Panc1 (cell line): ENCODE measurements around the gene UGT1A8. TPM values are rescaled to one million over a fixed set of nuclear protein-coding genes. Genes with fewer than 3 reads are reported as not detected.

ENCODE experiments used
- ATAC-seq: fragments of 200-7000 bp; cut with Tn5 transposase; 2 replicates; pipeline ENCODE4 v1.9.1; 2020; ENCODE audit warnings: mild to moderate bottlenecking, moderate library complexity
- BruUV-seq: library from RNA; stranded (reverse); fragments of 400-500 nt; replicated peaks from 2 replicates; lab custom pipeline; 2021; lab: Mats Ljungman, UMichigan
- CTCF ChIA-PET: fragments of 300-600 bp; sonication (Branson Sonifier 250); formaldehyde crosslinking; loops from one replicate; lab custom pipeline; 2022; ENCODE audit warnings: antibody characterized with exemption; lab: Charles Lee
- POLR2A ChIA-PET: fragments of 300-600 bp; sonication (Branson Sonifier 250); formaldehyde crosslinking; loops from one replicate; lab custom pipeline; 2022; ENCODE audit warnings: antibody characterized with exemption; lab: Charles Lee
- DNase-seq: peaks from one replicate; pipeline ENCODE4 v3.0.0-alpha.2; 2010; ENCODE audit warnings: low read depth, low spot score
- H3K27ac ChIP-seq: 2 replicates; pipeline ENCODE4 v1.5.1; 2011; ENCODE audit warnings: mild to moderate bottlenecking, low read length, inconsistent platforms
- H3K27me3 ChIP-seq: fragments of 200-500 bp; sonication (Bioruptor generic); 2 replicates; pipeline ENCODE4 v1.6.0; 2014; ENCODE audit warnings: low read length, inconsistent platforms; ENCODE audit not compliant: control insufficient read depth, insufficient read depth
- H3K36me3 ChIP-seq: fragments of 200-500 bp; sonication (Bioruptor generic); 2 replicates; pipeline ENCODE4 v1.5.1; 2014; ENCODE audit warnings: inconsistent platforms, mild to moderate bottlenecking, low read length, moderate library complexity; ENCODE audit not compliant: control insufficient read depth, insufficient read depth
- H3K4me1 ChIP-seq: 2 replicates; pipeline ENCODE4 v1.5.1; 2011; ENCODE audit warnings: inconsistent platforms, mild to moderate bottlenecking, low read length, moderate library complexity; ENCODE audit not compliant: control insufficient read depth, insufficient read depth
- H3K4me3 ChIP-seq, 2 experiments: 2 replicates each; pipeline ENCODE4 v1.5.1; 2011 to 2012; ENCODE audit warnings: low read depth in 2 of 2, low read length in 2 of 2, mild to moderate bottlenecking in 2 of 2, inconsistent platforms in 1 of 2, moderate library complexity in 1 of 2
- H3K9me3 ChIP-seq: fragments of 200-500 bp; sonication (Bioruptor generic); 2 replicates; pipeline ENCODE4 v1.5.1; 2014; ENCODE audit warnings: low read depth, mild to moderate bottlenecking, inconsistent platforms, low read length, moderate library complexity; ENCODE audit not compliant: control insufficient read depth, insufficient read depth
- POLR2AphosphoS5 ChIP-seq: IDR thresholded peaks from 2 replicates; pipeline ENCODE4 v1.6.1; 2012; ENCODE audit warnings: mild to moderate bottlenecking, low read depth, low read length, moderate library complexity
- SIN3A ChIP-seq: IDR thresholded peaks from 2 replicates; pipeline ENCODE4 v1.6.1; 2012; ENCODE audit warnings: low read depth, mild to moderate bottlenecking, low read length, moderate library complexity, borderline replicate concordance; ENCODE audit not compliant: insufficient read depth
- TCF7L2 ChIP-seq: IDR thresholded peaks from 2 replicates; pipeline ENCODE4 v1.6.1; 2011; ENCODE audit warnings: mild to moderate bottlenecking, low read depth, low read length, inconsistent platforms
- in situ Hi-C: cut with HindIII; loops from 2 replicates; pipeline ENCODE4 v1.10.0; 2016; ENCODE audit warnings: low sequenced_read_pairs, low pct_unique_long_range_greater_than_20kb
- intact Hi-C: fragments of 100-400 bp; cut with micrococcal nuclease; formaldehyde crosslinking; loops from one replicate; pipeline ENCODE4 v1.10.0; 2022; ENCODE audit not compliant: unreplicated experiment
- total RNA-seq: library from RNA; stranded (reverse); gene quantifications from one replicate; pipeline ENCODE4 v1.2.1, GENCODE V29; 2021; ENCODE audit not compliant: unreplicated experiment
- TF ChIP-seq, protein P1 (sequence below), 2 experiments: IDR thresholded peaks; 2 replicates each; pipeline ENCODE4 v1.6.1; 2011 to 2012; ENCODE audit warnings: low read depth in 2 of 2, control low read depth in 1 of 2, low read length in 1 of 2, mild to moderate bottlenecking in 1 of 2, moderate library complexity in 1 of 2; ENCODE audit not compliant: insufficient read depth in 1 of 2
- TF ChIP-seq, protein P2 (sequence below): fragments of 450-650 bp; IDR thresholded peaks from 2 replicates; pipeline ENCODE4 v1.5.1; 2017; ENCODE audit warnings: mild to moderate bottlenecking

The UGT1A8 gene
- total RNA-seq, 1 experiment from 2014 or later = 0.15 TPM

DNA sequence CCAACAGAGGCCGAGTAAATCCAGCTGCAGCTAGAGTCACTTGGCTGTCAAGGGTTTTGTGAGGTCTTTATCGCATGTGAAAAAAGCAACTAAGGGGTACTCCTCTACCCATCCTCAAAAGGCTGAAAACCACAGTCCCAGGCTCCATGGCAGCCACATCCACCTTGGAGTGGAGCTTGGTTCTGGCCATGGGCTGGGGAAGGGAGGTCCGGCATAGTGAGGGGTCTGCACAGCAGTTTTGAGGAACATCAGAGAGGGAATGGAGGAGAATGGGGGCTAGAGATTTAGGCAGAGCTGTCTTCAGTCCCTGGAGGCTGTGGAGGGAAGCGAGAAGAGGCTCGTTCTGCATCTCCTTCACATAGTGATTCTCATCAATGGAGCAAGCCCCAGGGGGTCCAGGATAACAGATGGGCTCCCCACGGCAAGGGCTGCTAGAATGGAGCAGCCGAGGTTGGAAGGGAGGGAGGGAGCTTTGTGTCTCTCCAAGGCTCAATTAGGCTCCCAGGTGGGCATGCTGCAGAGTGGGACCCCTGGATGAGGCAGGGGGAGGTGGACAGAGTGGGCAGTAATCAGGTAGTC is 181.7 kb downstream of the UGT1A8 start:
- in situ Hi-C loops (no loop called here), intact Hi-C loops (no loop called here)
- ChIA-PET CTCF (no interaction called here), POLR2A (no interaction called here)
- H3K27me3 ChIP-seq = no peaks in the 10 kb centered on the region
- H3K27ac ChIP-seq = no peak overlapping the region
- no peaks in the 10 kb centered on the region for H3K9me3 ChIP-seq
- no peak overlapping the region for H3K4me3 ChIP-seq
- no peaks in the 10 kb centered on the region for H3K4me1 ChIP-seq
- no peaks in the 10 kb centered on the region for H3K36me3 ChIP-seq
- ATAC-seq (no peak), DNase-seq (no peak)
- no TSS peak for BruUV-seq
- TF ChIP-seq, protein P1, sequence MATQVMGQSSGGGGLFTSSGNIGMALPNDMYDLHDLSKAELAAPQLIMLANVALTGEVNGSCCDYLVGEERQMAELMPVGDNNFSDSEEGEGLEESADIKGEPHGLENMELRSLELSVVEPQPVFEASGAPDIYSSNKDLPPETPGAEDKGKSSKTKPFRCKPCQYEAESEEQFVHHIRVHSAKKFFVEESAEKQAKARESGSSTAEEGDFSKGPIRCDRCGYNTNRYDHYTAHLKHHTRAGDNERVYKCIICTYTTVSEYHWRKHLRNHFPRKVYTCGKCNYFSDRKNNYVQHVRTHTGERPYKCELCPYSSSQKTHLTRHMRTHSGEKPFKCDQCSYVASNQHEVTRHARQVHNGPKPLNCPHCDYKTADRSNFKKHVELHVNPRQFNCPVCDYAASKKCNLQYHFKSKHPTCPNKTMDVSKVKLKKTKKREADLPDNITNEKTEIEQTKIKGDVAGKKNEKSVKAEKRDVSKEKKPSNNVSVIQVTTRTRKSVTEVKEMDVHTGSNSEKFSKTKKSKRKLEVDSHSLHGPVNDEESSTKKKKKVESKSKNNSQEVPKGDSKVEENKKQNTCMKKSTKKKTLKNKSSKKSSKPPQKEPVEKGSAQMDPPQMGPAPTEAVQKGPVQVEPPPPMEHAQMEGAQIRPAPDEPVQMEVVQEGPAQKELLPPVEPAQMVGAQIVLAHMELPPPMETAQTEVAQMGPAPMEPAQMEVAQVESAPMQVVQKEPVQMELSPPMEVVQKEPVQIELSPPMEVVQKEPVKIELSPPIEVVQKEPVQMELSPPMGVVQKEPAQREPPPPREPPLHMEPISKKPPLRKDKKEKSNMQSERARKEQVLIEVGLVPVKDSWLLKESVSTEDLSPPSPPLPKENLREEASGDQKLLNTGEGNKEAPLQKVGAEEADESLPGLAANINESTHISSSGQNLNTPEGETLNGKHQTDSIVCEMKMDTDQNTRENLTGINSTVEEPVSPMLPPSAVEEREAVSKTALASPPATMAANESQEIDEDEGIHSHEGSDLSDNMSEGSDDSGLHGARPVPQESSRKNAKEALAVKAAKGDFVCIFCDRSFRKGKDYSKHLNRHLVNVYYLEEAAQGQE (IDR thresholded peaks at IDR 0.05; ENCODE audit: insufficient read depth in 1 of 2, low read depth in 2 of 2, low read length in 1 of 2) = no peak
- TF ChIP-seq TCF7L2 (no peak), SIN3A (no peak), POLR2AphosphoS5 (no peak)
- TF ChIP-seq, protein P2, sequence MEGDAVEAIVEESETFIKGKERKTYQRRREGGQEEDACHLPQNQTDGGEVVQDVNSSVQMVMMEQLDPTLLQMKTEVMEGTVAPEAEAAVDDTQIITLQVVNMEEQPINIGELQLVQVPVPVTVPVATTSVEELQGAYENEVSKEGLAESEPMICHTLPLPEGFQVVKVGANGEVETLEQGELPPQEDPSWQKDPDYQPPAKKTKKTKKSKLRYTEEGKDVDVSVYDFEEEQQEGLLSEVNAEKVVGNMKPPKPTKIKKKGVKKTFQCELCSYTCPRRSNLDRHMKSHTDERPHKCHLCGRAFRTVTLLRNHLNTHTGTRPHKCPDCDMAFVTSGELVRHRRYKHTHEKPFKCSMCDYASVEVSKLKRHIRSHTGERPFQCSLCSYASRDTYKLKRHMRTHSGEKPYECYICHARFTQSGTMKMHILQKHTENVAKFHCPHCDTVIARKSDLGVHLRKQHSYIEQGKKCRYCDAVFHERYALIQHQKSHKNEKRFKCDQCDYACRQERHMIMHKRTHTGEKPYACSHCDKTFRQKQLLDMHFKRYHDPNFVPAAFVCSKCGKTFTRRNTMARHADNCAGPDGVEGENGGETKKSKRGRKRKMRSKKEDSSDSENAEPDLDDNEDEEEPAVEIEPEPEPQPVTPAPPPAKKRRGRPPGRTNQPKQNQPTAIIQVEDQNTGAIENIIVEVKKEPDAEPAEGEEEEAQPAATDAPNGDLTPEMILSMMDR = no peak

DNA sequence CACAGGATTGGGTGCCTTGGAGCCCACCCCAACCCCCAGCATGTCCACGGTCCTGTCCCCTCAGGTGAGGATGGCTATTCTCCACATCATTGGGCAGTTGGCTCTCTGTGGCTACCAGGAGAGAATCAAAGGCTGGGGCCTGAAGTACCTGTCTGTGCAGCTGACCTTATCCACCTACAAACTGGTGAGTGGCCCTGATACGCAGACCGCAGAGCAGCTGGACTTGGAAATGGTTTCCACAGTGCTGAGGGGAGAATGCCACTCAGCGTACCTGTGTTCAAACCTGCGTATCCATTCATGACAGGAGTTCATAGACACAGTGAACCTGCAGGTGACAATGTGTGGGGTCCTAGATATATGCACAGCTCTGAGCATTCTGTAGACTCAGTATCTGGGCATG is 182.3 kb downstream of the UGT1A8 start:
- DNase-seq = no peak
- Histone ChIP-seq H3K9me3 (no peaks in the 10 kb centered on the region), H3K36me3 (no peaks in the 10 kb centered on the region), H3K4me3 (no peak overlapping the region), H3K27me3 (no peaks in the 10 kb centered on the region), H3K4me1 (no peaks in the 10 kb centered on the region), H3K27ac (no peak overlapping the region)
- no TSS peak for BruUV-seq
- ChIA-PET CTCF (no interaction called here), POLR2A (no interaction called here)
- intact Hi-C loops (no loop called here), in situ Hi-C loops (no loop called here)
- TF ChIP-seq, protein P2 = no peak
- TF ChIP-seq SIN3A (no peak), POLR2AphosphoS5 (no peak), TCF7L2 (no peak)
- TF ChIP-seq, protein P1 (IDR thresholded peaks at IDR 0.05; ENCODE audit: insufficient read depth in 1 of 2, low read depth in 2 of 2, low read length in 1 of 2) = no peak
- no peak for ATAC-seq
